Measurements from ENCODE around the gene ZCCHC2.

ZCCHC2 gene

GRCh38 chr18:62531078-62531477 lies 8.3 kb downstream of the ZCCHC2 start:
- in situ Hi-C loops (cut with HindIII; ENCODE audit: low pct_ligation_motif_present, low pct_unique_long_range_greater_than_20kb, low sequenced_read_pairs) = no loop called here

GRCh38 chr18:62531931-62532330 lies 9.1 kb downstream of the ZCCHC2 start:
- in situ Hi-C loops (cut with HindIII; ENCODE audit: low pct_ligation_motif_present, low pct_unique_long_range_greater_than_20kb, low sequenced_read_pairs) = no loop called here
- no peak for DNase-seq

More at GRCh38 chr18:62531078-62531477, 8.3 kb downstream of the ZCCHC2 start:
- no peak for DNase-seq

GRCh38 chr18:62536005-62536404 lies 13.2 kb downstream of the ZCCHC2 start:
- no peak for DNase-seq
- in situ Hi-C loops (cut with HindIII; ENCODE audit: low pct_ligation_motif_present, low pct_unique_long_range_greater_than_20kb, low sequenced_read_pairs) = no loop called here

- in situ Hi-C loops (cut with HindIII; ENCODE audit: low pct_ligation_motif_present, low pct_unique_long_range_greater_than_20kb, low sequenced_read_pairs) = no loop called here
These were observed 14.4 kb downstream of the ZCCHC2 start for GRCh38 chr18:62537042-62537894.

GRCh38 chr18:62537946-62538345 lies 15.1 kb downstream of the ZCCHC2 start:
- in situ Hi-C loops (cut with HindIII; ENCODE audit: low pct_ligation_motif_present, low pct_unique_long_range_greater_than_20kb, low sequenced_read_pairs) = no loop called here
- peak; percentile 40 for DNase-seq

More at GRCh38 chr18:62537042-62537894, 14.4 kb downstream of the ZCCHC2 start:
- no peak for DNase-seq

- in situ Hi-C loops (cut with HindIII; ENCODE audit: low pct_ligation_motif_present, low pct_unique_long_range_greater_than_20kb, low sequenced_read_pairs) = no loop called here
- no peak for DNase-seq
These were observed 16.1 kb downstream of the ZCCHC2 start for GRCh38 chr18:62538881-62539280.

GRCh38 chr18:62539284-62540165 lies 16.7 kb downstream of the ZCCHC2 start:
- peak; percentile 48 for DNase-seq

GRCh38 chr18:62543021-62543420 lies 20.2 kb downstream of the ZCCHC2 start:
- DNase-seq = no peak
- in situ Hi-C loops (cut with HindIII; ENCODE audit: low pct_ligation_motif_present, low pct_unique_long_range_greater_than_20kb, low sequenced_read_pairs) = no loop called here

More at GRCh38 chr18:62539284-62540165, 16.7 kb downstream of the ZCCHC2 start:
- in situ Hi-C loops (cut with HindIII; ENCODE audit: low pct_ligation_motif_present, low pct_unique_long_range_greater_than_20kb, low sequenced_read_pairs) = no loop called here

- in situ Hi-C loops (cut with HindIII; ENCODE audit: low pct_ligation_motif_present, low pct_unique_long_range_greater_than_20kb, low sequenced_read_pairs) = no loop called here
- DNase-seq = no peak
These were observed 22.3 kb downstream of the ZCCHC2 start for GRCh38 chr18:62545098-62545497.

GRCh38 chr18:62549755-62550154 lies 26.9 kb downstream of the ZCCHC2 start:
- no peak for DNase-seq
- in situ Hi-C loops (cut with HindIII; ENCODE audit: low pct_ligation_motif_present, low pct_unique_long_range_greater_than_20kb, low sequenced_read_pairs) = no loop called here

GRCh38 chr18:62550746-62551145 lies 27.9 kb downstream of the ZCCHC2 start:
- no peak for DNase-seq
- in situ Hi-C loops (cut with HindIII; ENCODE audit: low pct_ligation_motif_present, low pct_unique_long_range_greater_than_20kb, low sequenced_read_pairs) = no loop called here

GRCh38 chr18:62551972-62552513 lies 29.2 kb downstream of the ZCCHC2 start:
- in situ Hi-C loops (cut with HindIII; ENCODE audit: low pct_ligation_motif_present, low pct_unique_long_range_greater_than_20kb, low sequenced_read_pairs) = no loop called here
- no peak for DNase-seq

- no peak for DNase-seq
- in situ Hi-C loops (cut with HindIII; ENCODE audit: low pct_ligation_motif_present, low pct_unique_long_range_greater_than_20kb, low sequenced_read_pairs) = no loop called here
These were observed 31.4 kb downstream of the ZCCHC2 start for GRCh38 chr18:62554061-62554815.

GRCh38 chr18:62555135-62555534 lies 32.3 kb downstream of the ZCCHC2 start:
- DNase-seq = no peak
- in situ Hi-C loops (cut with HindIII; ENCODE audit: low pct_ligation_motif_present, low pct_unique_long_range_greater_than_20kb, low sequenced_read_pairs) = no loop called here

- in situ Hi-C loops (cut with HindIII; ENCODE audit: low pct_ligation_motif_present, low pct_unique_long_range_greater_than_20kb, low sequenced_read_pairs) = no loop called here
- no peak for DNase-seq
These were observed 33.6 kb downstream of the ZCCHC2 start for GRCh38 chr18:62556397-62556796.

GRCh38 chr18:62558015-62558663 lies 35.3 kb downstream of the ZCCHC2 start:
- no peak for DNase-seq
- in situ Hi-C loops (cut with HindIII; ENCODE audit: low pct_ligation_motif_present, low pct_unique_long_range_greater_than_20kb, low sequenced_read_pairs) = no loop called here

- no peak for DNase-seq
- in situ Hi-C loops (cut with HindIII; ENCODE audit: low pct_ligation_motif_present, low pct_unique_long_range_greater_than_20kb, low sequenced_read_pairs) = no loop called here
These were observed 41.2 kb downstream of the ZCCHC2 start for GRCh38 chr18:62564044-62564443.

- DNase-seq = peak; percentile 34
- in situ Hi-C loops (cut with HindIII; ENCODE audit: low pct_ligation_motif_present, low pct_unique_long_range_greater_than_20kb, low sequenced_read_pairs) = no loop called here
These were observed 43.4 kb downstream of the ZCCHC2 start for GRCh38 chr18:62566199-62566598.

Measured in ACHN (cell line).